ENCODE measurements around the gene ARID1B.

GRCh38 chr6:156940221-156940620 lies 163.0 kb downstream of the ARID1B start:
- TF ChIP-seq, protein P1, sequence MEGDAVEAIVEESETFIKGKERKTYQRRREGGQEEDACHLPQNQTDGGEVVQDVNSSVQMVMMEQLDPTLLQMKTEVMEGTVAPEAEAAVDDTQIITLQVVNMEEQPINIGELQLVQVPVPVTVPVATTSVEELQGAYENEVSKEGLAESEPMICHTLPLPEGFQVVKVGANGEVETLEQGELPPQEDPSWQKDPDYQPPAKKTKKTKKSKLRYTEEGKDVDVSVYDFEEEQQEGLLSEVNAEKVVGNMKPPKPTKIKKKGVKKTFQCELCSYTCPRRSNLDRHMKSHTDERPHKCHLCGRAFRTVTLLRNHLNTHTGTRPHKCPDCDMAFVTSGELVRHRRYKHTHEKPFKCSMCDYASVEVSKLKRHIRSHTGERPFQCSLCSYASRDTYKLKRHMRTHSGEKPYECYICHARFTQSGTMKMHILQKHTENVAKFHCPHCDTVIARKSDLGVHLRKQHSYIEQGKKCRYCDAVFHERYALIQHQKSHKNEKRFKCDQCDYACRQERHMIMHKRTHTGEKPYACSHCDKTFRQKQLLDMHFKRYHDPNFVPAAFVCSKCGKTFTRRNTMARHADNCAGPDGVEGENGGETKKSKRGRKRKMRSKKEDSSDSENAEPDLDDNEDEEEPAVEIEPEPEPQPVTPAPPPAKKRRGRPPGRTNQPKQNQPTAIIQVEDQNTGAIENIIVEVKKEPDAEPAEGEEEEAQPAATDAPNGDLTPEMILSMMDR (IDR thresholded peaks at IDR 0.05) = no peak
- TF ChIP-seq EP300 (IDR thresholded peaks at IDR 0.05; ENCODE audit: low read depth) = no peak
- no peak for TF ChIP-seq POLR2AphosphoS5 (IDR thresholded peaks at IDR 0.05)

All from transverse colon (tissue), 4 donors.